HepG2 (cell line): ENCODE measurements around the gene NANOG. TPM values are rescaled to one million over a fixed set of nuclear protein-coding genes. Genes with fewer than 3 reads are reported as not detected.

ENCODE experiments used
- ATAC-seq: fragments of 200-7000 bp; cut with Tn5 transposase; 3 replicates; pipeline ENCODE4 v1.9.1; 2020; ENCODE audit warnings: mild to moderate bottlenecking, moderate library complexity
- BruUV-seq: library from RNA; stranded (reverse); fragments of 400-500 nt; replicated peaks from 2 replicates; lab custom pipeline; 2021; lab: Mats Ljungman, UMichigan
- CTCF ChIA-PET: fragments of 300-600 bp; formaldehyde crosslinking; extraction: SDS; loops from one replicate; lab custom pipeline; 2021; ENCODE audit warnings: low total read pairs, inconsistent platforms, low intra/inter-chr PET ratio; lab: Yijun Ruan, JAX
- POLR2A ChIA-PET: fragments of 350-600 bp; sonication (Branson Sonifier 250); formaldehyde crosslinking; loops from one replicate; lab custom pipeline; 2020; ENCODE audit warnings: antibody characterized with exemption, inconsistent platforms; lab: Yijun Ruan, JAX
- DNase-seq: peaks from one replicate; pipeline ENCODE4 v3.0.0-alpha.2; 2015; ENCODE audit warnings: low spot score
- FAIRE-seq: peaks from 3 replicates; lab custom pipeline; 2011; peaks lifted over from hg19 to GRCh38; lab: Jason Lieb, UNC
- H2AFZ ChIP-seq: one replicate; pipeline ENCODE4 v1.6.1; 2011; ENCODE audit warnings: low read length, inconsistent platforms
- H3K27ac ChIP-seq: fragments of 300-600 bp; 3 replicates; pipeline ENCODE4 v1.8.0; 2011; ENCODE audit warnings: mixed run types, mild to moderate bottlenecking, mixed read lengths, low read length, inconsistent platforms; ENCODE audit not compliant: insufficient read depth; ENCODE audit errors: extremely low read length
- H3K27me3 ChIP-seq, 2 experiments: fragments of 200-600 bp in 1 of 2; 2 replicates in 1 of 2; 3 replicates in 1 of 2; pipeline versions ENCODE4 v1.6.0 to v1.8.0; 2011; ENCODE audit warnings: low read length in 2 of 2, mild to moderate bottlenecking in 2 of 2, moderate library complexity in 2 of 2, inconsistent platforms in 1 of 2; ENCODE audit not compliant: insufficient read depth in 2 of 2, control insufficient read depth in 1 of 2
- H3K36me3 ChIP-seq, 2 experiments: fragments of 200-600 bp in 1 of 2; replicated peaks in 1 of 2; 2 replicates in 1 of 2; 3 replicates in 1 of 2; pipeline versions ENCODE4 v1.5.1 to v1.8.0; 2011; ENCODE audit warnings: low read length in 2 of 2, inconsistent platforms in 1 of 2; ENCODE audit not compliant: insufficient read depth in 2 of 2, control insufficient read depth in 1 of 2
- H3K4me1 ChIP-seq: 2 replicates; pipeline ENCODE4 v1.5.1; 2012; ENCODE audit warnings: low read length, inconsistent platforms; ENCODE audit not compliant: insufficient read depth
- H3K4me2 ChIP-seq: 2 replicates; pipeline ENCODE4 v1.6.0; 2011; ENCODE audit warnings: low read depth, low read length, inconsistent platforms
- H3K4me3 ChIP-seq, 3 experiments: fragments of 200-600 bp in 1 of 3; sonication (generic), shearing (Covaris generic) in 1 of 3; replicated peaks in 1 of 3; 2 replicates each; pipeline ENCODE4 v1.5.1; 2011 to 2016; ENCODE audit warnings: low read length in 3 of 3, inconsistent platforms in 2 of 3, low read depth in 2 of 3, mild to moderate bottlenecking in 2 of 3, control low read depth in 1 of 3, mixed read lengths in 1 of 3; ENCODE audit not compliant: insufficient read depth in 1 of 3
- H3K79me2 ChIP-seq: one replicate; pipeline ENCODE4 v1.6.1; 2011; ENCODE audit warnings: low read length, inconsistent platforms; ENCODE audit not compliant: insufficient read depth
- H3K9ac ChIP-seq: 2 replicates; pipeline ENCODE4 v1.6.0; 2011; ENCODE audit warnings: mild to moderate bottlenecking, low read depth, low read length, inconsistent platforms; ENCODE audit not compliant: insufficient read depth
- H3K9me3 ChIP-seq: 2 replicates; pipeline ENCODE4 v1.5.1; 2012; ENCODE audit warnings: mild to moderate bottlenecking, low read length
- H4K20me1 ChIP-seq: 2 replicates; pipeline ENCODE4 v1.6.0; 2011; ENCODE audit warnings: inconsistent platforms, mild to moderate bottlenecking, low read length, moderate library complexity; ENCODE audit not compliant: insufficient read depth
- KAT2B ChIP-seq: fragments of 150-350 bp; IDR thresholded peaks from 2 replicates; pipeline ENCODE4 v1.6.1; 2014; ENCODE audit warnings: low read depth, low read length, borderline replicate concordance
- PLRG1 ChIP-seq: fragments of 450-650 bp; conservative IDR thresholded peaks from 2 replicates; pipeline ENCODE4 v1.6.1; 2016
- SNAPC4 ChIP-seq: sonication (generic); formaldehyde crosslinking; IDR thresholded peaks from 2 replicates; pipeline ENCODE4 v1.4.0; 2020; ENCODE audit warnings: mild to moderate bottlenecking, missing genetic modification reagents
- SOX6 ChIP-seq, 2 experiments: fragments of 450-650 bp in 1 of 2; sonication (generic) in 1 of 2; formaldehyde crosslinking in 1 of 2; IDR thresholded peaks; 2 replicates each; pipeline versions ENCODE4 v1.4.0 to v1.6.1; 2017 to 2020; ENCODE audit warnings: antibody characterized with exemption in 1 of 2, mild to moderate bottlenecking in 1 of 2, missing genetic modification reagents in 1 of 2
- ZNF142 ChIP-seq: sonication (generic); formaldehyde crosslinking; IDR thresholded peaks from 2 replicates; pipeline ENCODE4 v1.4.0; 2020; ENCODE audit warnings: missing genetic modification reagents
- ZNF234 ChIP-seq: sonication (generic); formaldehyde crosslinking; conservative IDR thresholded peaks from 2 replicates; pipeline ENCODE4 v1.5.1; 2020; ENCODE audit warnings: mild to moderate bottlenecking, missing genetic modification reagents
- WGBS: methylation state at CpG from one replicate; pipeline ENCODE4 v1.1.6; 2017; ENCODE audit warnings: low lambda C conversion rate; 5-methylcytosine and 5-hydroxymethylcytosine counted together
- in situ Hi-C: cut with HindIII; loops from 2 replicates; pipeline ENCODE4 v1.10.0; 2017; ENCODE audit warnings: low pct_unique_long_range_greater_than_20kb; ENCODE audit not compliant: extremely low pct_ligation_motif_present
- intact Hi-C: fragments of 100-400 bp; cut with micrococcal nuclease; formaldehyde crosslinking; loops from one replicate; pipeline ENCODE4 v1.10.0; 2022; ENCODE audit not compliant: unreplicated experiment
- polyA plus RNA-seq, 8 experiments: library from polyadenylated mRNA; depleted of rRNA in 3 of 8; stranded (reverse) in 7 of 8; unstranded in 1 of 8; fragments of >200 nt; fragmentation: Illumina TruSeq in 4 of 8; extraction: Trizol in 4 of 8; gene quantifications; 2 replicates each; pipeline versions ENCODE4 v1.2.1 to v1.2.3, GENCODE V29; 2011 to 2016; ENCODE audit warnings: low read depth in 4 of 8, missing spikeins in 1 of 8, mixed read lengths in 1 of 8; ENCODE audit not compliant: insufficient read depth in 1 of 8
- total RNA-seq, 5 experiments: library from RNA; depleted of rRNA; stranded (reverse); fragments of >200 nt; fragmentation: Illumina TruSeq; extraction: Trizol; gene quantifications; 2 replicates each; pipeline ENCODE4 v1.2.3, GENCODE V29; 2016; ENCODE audit warnings: low read depth in 1 of 5

Gene NANOG
- total and polyA plus RNA-seq, 2 of the 13 experiments (the other 11 are each of a cell fraction or from before 2014, with no cell fraction given): 0.04 to 0.24 TPM

GRCh38 chr12:7787574-7788293 lies 1.5 kb upstream of the NANOG start (continued):
- TF ChIP-seq ZNF142: no peak
- TF ChIP-seq PLRG1: no peak
- TF ChIP-seq ZNF234: no peak

GRCh38 chr12:7788294-7788660 lies 925 bp upstream of the NANOG start:
- no peaks in the 10 kb centered on the region for H4K20me1 ChIP-seq
- H3K36me3 ChIP-seq: no peaks in the 10 kb centered on the region
- no peak overlapping the region for H3K4me2 ChIP-seq
- no peak for ATAC-seq
- intact Hi-C loops: no loop called here
- no TSS peak for BruUV-seq
- no peak overlapping the region for H3K9ac ChIP-seq
- H3K4me3 ChIP-seq: no peak overlapping the region
- CTCF ChIA-PET: no interaction called here
- FAIRE-seq: no peak
- H3K27me3 ChIP-seq: peaks cover 1 to 17% of the 10 kb centered on the region in 2 experiments; a peak in 2 of 5 replicates
- TF ChIP-seq SOX6 (IDR thresholded peaks at IDR 0.05) (no peak), SOX6 (CRISPR knock-in tag; IDR thresholded peaks at IDR 0.05) (no peak), SNAPC4 (CRISPR knock-in tag) (no peak), KAT2B (no peak)
- TF ChIP-seq, all 625 proteins: peak for 0
- no peak for DNase-seq
- in situ Hi-C loops: no loop called here
- POLR2A ChIA-PET: no interaction called here
- Histone ChIP-seq H3K9me3 (no peaks in the 10 kb centered on the region), H2AFZ (no peak overlapping the region), H3K27ac (no peak overlapping the region), H3K79me2 (no peaks in the 10 kb centered on the region), H3K4me1 (peaks cover 12% of the 10 kb centered on the region)
- 6% methylated on average over 4 of the region's 4 CpGs for WGBS
